H1 (cell line): ENCODE data around the gene CFB. TPM values are rescaled to one million over a fixed set of nuclear protein-coding genes. Genes with fewer than 3 reads are reported as not detected.

Experiments
- CTCF ChIA-PET: fragments of 300-600 bp; sonication (Branson Sonifier 250); formaldehyde crosslinking; loops from one replicate; lab custom pipeline; 2021; ENCODE audit not compliant: partially characterized antibody; lab: Charles Lee
- POLR2A ChIA-PET: fragments of 300-600 bp; sonication (Branson Sonifier 250); formaldehyde crosslinking; loops from one replicate; lab custom pipeline; 2021; ENCODE audit warnings: inconsistent platforms; ENCODE audit not compliant: partially characterized antibody; lab: Charles Lee
- DNase-seq, 2 experiments: peaks; one replicate each; pipeline versions ENCODE4 v3.0.0 to v3.0.0-alpha.2; 2010 to 2022; ENCODE audit warnings: low spot score in 2 of 2, low read depth in 1 of 2, mixed read lengths in 1 of 2
- FAIRE-seq: peaks from 2 replicates; lab custom pipeline; 2011; peaks lifted over from hg19 to GRCh38; lab: Jason Lieb, UNC
- H2AFZ ChIP-seq: 2 replicates; pipeline ENCODE4 v1.8.1; 2012; ENCODE audit warnings: low read length, inconsistent platforms
- H2AK5ac ChIP-seq: 2 replicates; pipeline ENCODE4 v1.6.1; 2013; ENCODE audit warnings: low read depth, low read length
- H2BK120ac ChIP-seq: replicated peaks from 2 replicates; pipeline ENCODE3; 2013; ENCODE audit warnings: low read depth, low read length, inconsistent platforms
- H2BK12ac ChIP-seq: 2 replicates; pipeline ENCODE4 v1.6.1; 2013; ENCODE audit warnings: low read depth, low read length
- H2BK15ac ChIP-seq: 2 replicates; pipeline ENCODE4 v1.6.1; 2013; ENCODE audit warnings: low read length
- H2BK20ac ChIP-seq: 2 replicates; pipeline ENCODE4 v1.6.1; 2013; ENCODE audit warnings: low read length
- H2BK5ac ChIP-seq: 2 replicates; pipeline ENCODE4 v1.6.1; 2013; ENCODE audit warnings: low read depth, low read length
- H3K14ac ChIP-seq: 2 replicates; pipeline ENCODE4 v1.6.1; 2013; ENCODE audit warnings: inconsistent platforms; ENCODE audit not compliant: insufficient read length
- H3K18ac ChIP-seq: 2 replicates; pipeline ENCODE4 v1.6.1; 2013; ENCODE audit warnings: low read length; ENCODE audit errors: extremely low read depth
- H3K23ac ChIP-seq: 2 replicates; pipeline ENCODE4 v1.6.1; 2013; ENCODE audit warnings: inconsistent platforms; ENCODE audit not compliant: insufficient read length
- H3K23me2 ChIP-seq: 2 replicates; pipeline ENCODE4 v1.6.1; 2013; ENCODE audit warnings: low read depth, low read length
- H3K27ac ChIP-seq: 2 replicates; pipeline ENCODE4 v1.6.1; 2011; ENCODE audit warnings: low read depth, low read length, inconsistent platforms
- H3K27me3 ChIP-seq, 4 experiments: replicated peaks in 1 of 4; 1 replicate in 1 of 4; 2 replicates in 3 of 4; pipeline versions ENCODE4 v1.6.1 to v1.8.1; 2011 to 2013; ENCODE audit warnings: low read length in 3 of 4, mild to moderate bottlenecking in 3 of 4, inconsistent platforms in 2 of 4, mixed read lengths in 2 of 4, moderate library complexity in 1 of 4; ENCODE audit not compliant: control insufficient read depth in 3 of 4, insufficient read depth in 3 of 4; ENCODE audit errors: extremely low read depth in 1 of 4
- H3K36me3 ChIP-seq, 4 experiments: 2 replicates each; pipeline versions ENCODE4 v1.6.1 to v1.8.1; 2011 to 2013; ENCODE audit warnings: mild to moderate bottlenecking in 4 of 4, low read length in 3 of 4, moderate library complexity in 2 of 4, control low read depth in 1 of 4, inconsistent platforms in 1 of 4; ENCODE audit not compliant: insufficient read depth in 4 of 4, control insufficient read depth in 2 of 4
- H3K4ac ChIP-seq: replicated peaks from 2 replicates; pipeline ENCODE3; 2013; ENCODE audit warnings: low read length, low read depth, mixed read lengths, inconsistent platforms; ENCODE audit not compliant: insufficient read length
- H3K4me1 ChIP-seq, 4 experiments: replicated peaks in 1 of 4; 1 replicate in 1 of 4; 2 replicates in 3 of 4; pipeline versions ENCODE4 v1.6.1 to v1.8.1; 2011 to 2013; ENCODE audit warnings: low read length in 3 of 4, inconsistent platforms in 2 of 4, mixed read lengths in 1 of 4; ENCODE audit not compliant: insufficient read depth in 4 of 4, control insufficient read depth in 3 of 4
- H3K4me2 ChIP-seq, 2 experiments: 2 replicates each; pipeline versions ENCODE4 v1.6.1 to v1.8.1; 2011 to 2013; ENCODE audit warnings: low read depth in 2 of 2, low read length in 2 of 2, control low read depth in 1 of 2, inconsistent platforms in 1 of 2, mild to moderate bottlenecking in 1 of 2; ENCODE audit not compliant: insufficient read depth in 1 of 2
- H3K4me3 ChIP-seq, 4 experiments: fragments of 200-600, 300-600 bp in 1 of 4; sonication (generic), shearing (Covaris generic), sonication (Bioruptor Twin) in 1 of 4; 2 replicates each; pipeline versions ENCODE4 v1.5.1 to v1.8.1; 2011 to 2016; ENCODE audit warnings: low read length in 4 of 4, low read depth in 3 of 4, control low read depth in 2 of 4, inconsistent platforms in 2 of 4, mild to moderate bottlenecking in 2 of 4, mixed read lengths in 1 of 4, moderate library complexity in 1 of 4; ENCODE audit not compliant: insufficient read depth in 2 of 4; ENCODE audit errors: extremely low read depth in 1 of 4
- H3K56ac ChIP-seq: replicated peaks from 2 replicates; pipeline ENCODE3; 2013; ENCODE audit warnings: low read depth, mild to moderate bottlenecking, mixed read lengths, low read length, inconsistent platforms; ENCODE audit not compliant: insufficient read length
- H3K79me1 ChIP-seq: 2 replicates; pipeline ENCODE4 v1.6.1; 2013; ENCODE audit warnings: low read depth, low read length, control low read depth
- H3K79me2 ChIP-seq, 2 experiments: 2 replicates each; pipeline versions ENCODE4 v1.6.1 to v1.8.1; 2012 to 2013; ENCODE audit warnings: low read length in 2 of 2, mild to moderate bottlenecking in 2 of 2, inconsistent platforms in 1 of 2; ENCODE audit not compliant: insufficient read depth in 2 of 2, control insufficient read depth in 1 of 2
- H3K9ac ChIP-seq, 4 experiments: replicated peaks in 1 of 4; 1 replicate in 1 of 4; 2 replicates in 3 of 4; pipeline versions ENCODE4 v1.6.1 to v1.8.1; 2011 to 2013; ENCODE audit warnings: low read depth in 3 of 4, low read length in 3 of 4, control low read depth in 2 of 4, mild to moderate bottlenecking in 2 of 4, moderate library complexity in 2 of 4, inconsistent platforms in 1 of 4; ENCODE audit errors: extremely low read depth in 1 of 4
- H3K9me3 ChIP-seq, 2 experiments: 2 replicates each; pipeline versions ENCODE4 v1.6.1 to v1.8.1; 2012 to 2013; ENCODE audit warnings: mild to moderate bottlenecking in 2 of 2, moderate library complexity in 2 of 2, control low read depth in 1 of 2, inconsistent platforms in 1 of 2, low read depth in 1 of 2, low read length in 1 of 2, mixed read lengths in 1 of 2; ENCODE audit not compliant: insufficient read depth in 2 of 2
- H4K20me1 ChIP-seq, 2 experiments: replicated peaks in 1 of 2; 2 replicates each; pipeline versions ENCODE3 to v1.8.1; 2011 to 2013; ENCODE audit warnings: inconsistent platforms in 2 of 2, low read length in 2 of 2, mild to moderate bottlenecking in 1 of 2; ENCODE audit not compliant: insufficient read depth in 2 of 2, control insufficient read depth in 1 of 2
- H4K5ac ChIP-seq: 2 replicates; pipeline ENCODE4 v1.6.1; 2013; ENCODE audit warnings: low read length, low read depth, mixed read lengths, inconsistent platforms; ENCODE audit not compliant: insufficient read length
- H4K8ac ChIP-seq: 2 replicates; pipeline ENCODE4 v1.8.0; 2013; ENCODE audit warnings: mild to moderate bottlenecking, moderate library complexity, low read length, inconsistent platforms; ENCODE audit not compliant: insufficient read depth; ENCODE audit errors: extremely low read depth
- H4K91ac ChIP-seq: replicated peaks from 2 replicates; pipeline ENCODE3; 2013; ENCODE audit warnings: low read length, mixed read lengths, inconsistent platforms; ENCODE audit not compliant: insufficient read length
- CHD1 ChIP-seq: IDR thresholded peaks from 2 replicates; pipeline ENCODE4 v1.6.1; 2012; ENCODE audit warnings: low read depth, low read length, improper control_type of control experiment
- POLR2A ChIP-seq, 2 experiments: IDR thresholded peaks; 1 replicate in 1 of 2; 2 replicates in 1 of 2; pipeline ENCODE4 v1.6.1; 2011; ENCODE audit warnings: low read depth in 2 of 2, low read length in 2 of 2, mild to moderate bottlenecking in 2 of 2; ENCODE audit errors: control extremely low read depth in 1 of 2
- SIRT6 ChIP-seq: IDR thresholded peaks from one replicate; pipeline ENCODE4 v1.7.1; 2012; ENCODE audit warnings: low read length, inconsistent platforms
- WGBS, 2 experiments: shearing (Covaris generic) in 1 of 2; methylation state at CpG; one replicate each; pipeline versions ENCODE4 v1.1.6 to v1.1.7; 2013 to 2015; ENCODE audit warnings: low lambda C conversion rate in 2 of 2, mixed read lengths in 2 of 2, inconsistent platforms in 1 of 2, low coverage in 1 of 2, missing lambda C conversion rate in 1 of 2; ENCODE audit not compliant: insufficient replicate concordance in 2 of 2, insufficient coverage in 1 of 2, insufficient read length in 1 of 2; ENCODE audit errors: extremely low coverage in 1 of 2, missing lambda C conversion rate in 1 of 2; 5-methylcytosine and 5-hydroxymethylcytosine counted together
- polyA plus RNA-seq, 7 experiments: library from polyadenylated mRNA; depleted of rRNA in 3 of 7; stranded (reverse) in 5 of 7; unstranded in 2 of 7; fragments of >200 nt in 5 of 7; fragments of 200-250 nt in 2 of 7; gene quantifications; 1 replicate in 5 of 7; 2 replicates in 1 of 7; 4 replicates in 1 of 7; pipeline versions ENCODE4 v1.2.1 to v1.2.3, GENCODE V29; 2011 to 2013; ENCODE audit warnings: missing spikeins in 2 of 7, mixed read lengths in 2 of 7
- total RNA-seq: library from RNA; stranded (reverse); fragmentation: NEBNext Ultra II Directional; extraction: Animal tissue kit (Norgen Biotek cat#: 25700); gene quantifications from 2 replicates; pipeline ENCODE4 v1.2.1, GENCODE V29; 2021
- TF ChIP-seq, protein P1 (sequence below): IDR thresholded peaks from 2 replicates; pipeline ENCODE4 v1.6.1; 2012; ENCODE audit warnings: low read length, inconsistent platforms

Gene CFB
- total and polyA plus RNA-seq, 2 of the 8 experiments (the other 6 are each of a cell fraction or from before 2014, with no cell fraction given) = 0.09 TPM; not detected in 1

DNA sequence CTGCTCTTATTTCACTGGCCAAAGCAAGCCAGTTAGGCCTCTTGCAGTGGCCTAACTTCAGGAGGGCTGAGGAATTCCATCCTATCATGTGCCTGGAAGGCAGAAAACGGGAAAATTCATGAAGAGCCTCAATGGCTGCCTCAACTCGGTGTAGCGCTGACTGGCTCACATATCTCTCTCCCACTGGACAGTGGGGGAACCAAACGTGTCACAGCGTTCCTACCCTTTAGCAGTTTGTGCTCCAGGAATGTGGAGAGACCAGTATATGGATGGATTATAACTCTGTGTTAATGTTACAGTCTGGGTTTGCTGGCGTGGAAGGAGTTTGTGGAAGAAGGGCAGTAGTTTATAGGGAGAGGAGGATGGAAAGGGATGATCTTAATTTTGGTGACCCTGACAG is 30.1 kb upstream of the CFB start:
- Histone ChIP-seq H3K27ac (no peak overlapping the region), H3K9me3 (no peaks in the 10 kb centered on the region), H3K23ac (no peak overlapping the region), H3K56ac (no peak overlapping the region), H3K4me3 (no peak overlapping the region), H3K79me2 (no peaks in the 10 kb centered on the region), H4K8ac (no peak overlapping the region), H4K20me1 (no peaks in the 10 kb centered on the region), H3K23me2 (no peaks in the 10 kb centered on the region; the same call in 1 of the 2 replicates), H4K91ac (no peak overlapping the region), H3K9ac (no peak overlapping the region), H2AFZ (no peak overlapping the region), H2BK12ac (no peak overlapping the region)
- FAIRE-seq (no peak), DNase-seq (no peak)
- CTCF ChIA-PET = interaction anchor here (0.8 to 2.1 kb wide), 4 partner anchors 8 to 37 kb away, joined by 3 to 5 read pairs (median 4); no protein-coding TSS in a partner anchor
- TF ChIP-seq CHD1 = no peak
- no peak for TF ChIP-seq POLR2A (IDR thresholded peaks at IDR 0.05; ENCODE audit: control extremely low read depth in 1 of 2, low read depth in 2 of 2, low read length in 2 of 2)
- no peak for TF ChIP-seq SIRT6
- TF ChIP-seq, protein P1, sequence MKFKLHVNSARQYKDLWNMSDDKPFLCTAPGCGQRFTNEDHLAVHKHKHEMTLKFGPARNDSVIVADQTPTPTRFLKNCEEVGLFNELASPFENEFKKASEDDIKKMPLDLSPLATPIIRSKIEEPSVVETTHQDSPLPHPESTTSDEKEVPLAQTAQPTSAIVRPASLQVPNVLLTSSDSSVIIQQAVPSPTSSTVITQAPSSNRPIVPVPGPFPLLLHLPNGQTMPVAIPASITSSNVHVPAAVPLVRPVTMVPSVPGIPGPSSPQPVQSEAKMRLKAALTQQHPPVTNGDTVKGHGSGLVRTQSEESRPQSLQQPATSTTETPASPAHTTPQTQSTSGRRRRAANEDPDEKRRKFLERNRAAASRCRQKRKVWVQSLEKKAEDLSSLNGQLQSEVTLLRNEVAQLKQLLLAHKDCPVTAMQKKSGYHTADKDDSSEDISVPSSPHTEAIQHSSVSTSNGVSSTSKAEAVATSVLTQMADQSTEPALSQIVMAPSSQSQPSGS = no peak
- TF ChIP-seq, all 59 proteins: peak for 0
- no peak overlapping the region for H2AK5ac ChIP-seq
- no peaks in the 10 kb centered on the region for H3K4me1 ChIP-seq
- no peaks in the 10 kb centered on the region for H3K79me1 ChIP-seq
- H3K27me3 ChIP-seq = no peaks in the 10 kb centered on the region
- H2BK5ac ChIP-seq = no peak overlapping the region
- no peak overlapping the region for H3K4ac ChIP-seq
- no peak overlapping the region for H2BK20ac ChIP-seq
- no peak overlapping the region for H2BK15ac ChIP-seq
- H3K4me2 ChIP-seq = no peak overlapping the region
- H3K36me3 ChIP-seq = no peaks in the 10 kb centered on the region
- no peak overlapping the region for H4K5ac ChIP-seq
- H2BK120ac ChIP-seq = no peak overlapping the region
- POLR2A ChIA-PET = interaction anchor here (0.7 to 1.4 kb wide), 3 partner anchors 9 to 194 kb away, joined by 4 to 5 read pairs (median 4); no protein-coding TSS in a partner anchor
- no peak overlapping the region for H3K18ac ChIP-seq
- 88% methylated on average over 6 of the region's 6 CpGs; no CpG with 5 or more reads in 1 of the 2 experiments for WGBS, 2 experiments
- H3K14ac ChIP-seq = no peak overlapping the region
